Endothelial cell (in vitro differentiated cells): ENCODE data around the gene CLMN. TPM values are rescaled to one million over a fixed set of nuclear protein-coding genes. Genes with fewer than 3 reads are reported as not detected.

Experiments used
- DNase-seq: peaks from one replicate; pipeline ENCODE4 v3.0.0; 2021; ENCODE audit warnings: low spot score
- H3K27ac Mint-ChIP-seq: one replicate; pipeline ENCODE4 v1.8.0; 2021; ENCODE audit warnings: mixed read lengths, inconsistent platforms; ENCODE audit not compliant: unreplicated experiment
- H3K27me3 Mint-ChIP-seq: one replicate; pipeline ENCODE4 v1.8.0; 2021; ENCODE audit warnings: mild to moderate bottlenecking, moderate library complexity, mixed read lengths, inconsistent platforms; ENCODE audit not compliant: unreplicated experiment
- H3K36me3 Mint-ChIP-seq: one replicate; pipeline ENCODE4 v1.8.0; 2021; ENCODE audit warnings: mild to moderate bottlenecking, low read depth, mixed read lengths, inconsistent platforms; ENCODE audit not compliant: unreplicated experiment
- H3K4me1 Mint-ChIP-seq: one replicate; pipeline ENCODE4 v1.8.0; 2021; ENCODE audit warnings: mild to moderate bottlenecking, mixed read lengths, inconsistent platforms; ENCODE audit not compliant: unreplicated experiment
- H3K4me3 Mint-ChIP-seq: one replicate; pipeline ENCODE4 v1.8.0; 2021; ENCODE audit warnings: mild to moderate bottlenecking, mixed read lengths, inconsistent platforms; ENCODE audit not compliant: unreplicated experiment
- H3K9me3 Mint-ChIP-seq: one replicate; pipeline ENCODE4 v1.8.0; 2021; ENCODE audit warnings: mixed read lengths, inconsistent platforms; ENCODE audit not compliant: unreplicated experiment
- total RNA-seq: library from RNA; stranded (reverse); fragmentation: NEBNext Ultra II Directional; extraction: Animal tissue kit (Norgen Biotek cat#: 25700); gene quantifications from one replicate; pipeline ENCODE4 v1.2.1, GENCODE V29; 2021; ENCODE audit not compliant: unreplicated experiment
- TF ChIP-seq, protein P1 (sequence below): fragments of 200-600 bp; sonication (generic); IDR thresholded peaks from one replicate; pipeline ENCODE4 v1.5.0; 2021; ENCODE audit warnings: antibody characterized with exemption; ENCODE audit not compliant: unreplicated experiment

Gene CLMN
- total RNA-seq, 1 donor from 2014 or later, result 0.46 TPM

DNA sequence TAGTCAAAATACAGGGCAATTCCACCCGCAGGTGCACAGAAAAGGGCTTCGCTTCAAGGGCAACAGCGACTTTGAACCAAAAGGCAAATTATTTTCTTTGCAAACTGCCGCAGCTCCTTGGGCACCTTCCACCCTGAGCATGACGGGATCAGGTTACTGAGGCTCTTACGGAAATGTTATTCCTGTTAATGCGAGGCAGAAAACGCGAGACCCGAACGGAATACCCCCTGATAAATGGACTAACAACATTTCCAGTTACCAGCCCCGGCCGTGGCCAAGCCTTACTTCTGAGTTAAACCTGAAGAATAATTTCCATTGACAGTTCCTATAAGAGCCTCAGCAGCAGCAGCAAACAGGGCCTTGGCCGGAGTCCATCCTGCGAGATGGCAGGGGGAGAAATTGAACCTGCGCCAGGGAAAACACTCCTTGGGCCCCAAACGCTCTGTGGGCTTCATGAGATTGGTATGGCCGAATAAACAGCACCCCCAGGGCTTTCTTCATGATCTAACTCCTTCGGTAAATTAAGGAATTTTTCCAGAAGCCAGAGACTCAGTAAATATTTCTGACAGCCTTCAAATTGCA, 92.3 kb downstream of the CLMN start:
- H3K36me3 Mint-ChIP-seq, result no peaks in the 10 kb centered on the region
- no peak for DNase-seq
- peaks cover 2% of the 10 kb centered on the region for H3K27me3 Mint-ChIP-seq
- TF ChIP-seq, protein P1, sequence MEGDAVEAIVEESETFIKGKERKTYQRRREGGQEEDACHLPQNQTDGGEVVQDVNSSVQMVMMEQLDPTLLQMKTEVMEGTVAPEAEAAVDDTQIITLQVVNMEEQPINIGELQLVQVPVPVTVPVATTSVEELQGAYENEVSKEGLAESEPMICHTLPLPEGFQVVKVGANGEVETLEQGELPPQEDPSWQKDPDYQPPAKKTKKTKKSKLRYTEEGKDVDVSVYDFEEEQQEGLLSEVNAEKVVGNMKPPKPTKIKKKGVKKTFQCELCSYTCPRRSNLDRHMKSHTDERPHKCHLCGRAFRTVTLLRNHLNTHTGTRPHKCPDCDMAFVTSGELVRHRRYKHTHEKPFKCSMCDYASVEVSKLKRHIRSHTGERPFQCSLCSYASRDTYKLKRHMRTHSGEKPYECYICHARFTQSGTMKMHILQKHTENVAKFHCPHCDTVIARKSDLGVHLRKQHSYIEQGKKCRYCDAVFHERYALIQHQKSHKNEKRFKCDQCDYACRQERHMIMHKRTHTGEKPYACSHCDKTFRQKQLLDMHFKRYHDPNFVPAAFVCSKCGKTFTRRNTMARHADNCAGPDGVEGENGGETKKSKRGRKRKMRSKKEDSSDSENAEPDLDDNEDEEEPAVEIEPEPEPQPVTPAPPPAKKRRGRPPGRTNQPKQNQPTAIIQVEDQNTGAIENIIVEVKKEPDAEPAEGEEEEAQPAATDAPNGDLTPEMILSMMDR, result no peak
- H3K9me3 Mint-ChIP-seq, result no peaks in the 10 kb centered on the region
- H3K4me3 Mint-ChIP-seq, result no peak overlapping the region
- H3K4me1 Mint-ChIP-seq, result no peaks in the 10 kb centered on the region
- no peak overlapping the region for H3K27ac Mint-ChIP-seq

DNA sequence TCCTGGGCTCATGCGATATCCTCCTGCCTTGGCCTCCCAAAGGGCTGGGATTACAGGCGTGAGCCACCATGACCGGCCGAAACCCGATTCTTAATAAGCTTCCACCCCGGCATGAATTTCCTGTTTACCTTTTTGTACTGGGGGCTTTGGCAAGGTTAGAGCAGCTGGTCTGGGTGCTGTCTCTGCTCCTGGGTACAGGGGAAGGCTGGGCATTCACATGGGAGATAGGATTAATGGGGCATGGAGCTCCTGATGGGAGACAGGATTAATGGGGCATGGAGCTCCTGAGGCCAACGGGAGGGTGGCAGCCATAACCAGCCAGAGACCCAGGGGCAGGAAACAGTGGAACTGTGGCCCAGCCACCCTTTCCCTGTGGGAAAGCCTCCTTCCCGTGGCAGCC, 92.9 kb downstream of the CLMN start:
- DNase-seq, result no peak
- Mint-ChIP-seq H3K4me3 (no peak overlapping the region), H3K9me3 (no peaks in the 10 kb centered on the region), H3K27ac (no peak overlapping the region), H3K4me1 (no peaks in the 10 kb centered on the region), H3K27me3 (peaks cover 2% of the 10 kb centered on the region), H3K36me3 (no peaks in the 10 kb centered on the region)
- TF ChIP-seq, protein P1, result no peak

DNA sequence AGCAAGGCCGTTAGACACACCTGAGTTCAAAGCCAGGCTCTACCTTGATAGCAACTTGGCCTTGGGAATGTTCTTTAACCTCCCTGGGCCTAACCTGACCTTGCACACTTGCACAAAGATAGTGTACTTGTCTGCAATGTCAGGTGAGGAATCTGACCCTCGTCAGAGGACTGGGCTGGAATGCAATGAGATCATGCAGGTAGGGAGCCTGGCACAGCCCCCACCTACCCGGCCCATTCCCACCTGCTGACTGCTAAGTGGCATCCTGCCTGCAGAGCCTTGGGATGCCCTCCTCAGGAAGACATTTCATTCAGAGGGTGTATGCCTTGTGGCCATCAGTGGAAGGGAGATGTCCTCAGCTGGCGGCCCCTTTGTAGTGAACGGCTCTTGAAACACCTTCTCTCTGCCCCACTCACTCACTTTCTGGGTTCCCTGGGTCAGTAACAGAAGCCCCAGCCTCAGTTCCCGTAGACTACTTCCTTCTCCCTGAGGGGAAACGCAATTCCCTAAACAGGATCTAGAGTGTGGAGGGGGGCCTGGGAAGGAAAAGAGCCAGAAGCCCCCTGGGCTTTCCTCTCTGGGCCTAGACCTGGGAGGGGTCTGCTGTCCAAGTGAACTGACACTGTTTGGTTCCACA, 94.3 kb downstream of the CLMN start:
- H3K4me3 Mint-ChIP-seq, result no peak overlapping the region
- H3K9me3 Mint-ChIP-seq, result no peaks in the 10 kb centered on the region
- peaks cover 5% of the 10 kb centered on the region for H3K4me1 Mint-ChIP-seq
- DNase-seq, result no peak
- TF ChIP-seq, protein P1, result no peak
- no peak overlapping the region for H3K27ac Mint-ChIP-seq
- H3K36me3 Mint-ChIP-seq, result no peaks in the 10 kb centered on the region
- peaks cover 4% of the 10 kb centered on the region for H3K27me3 Mint-ChIP-seq

DNA sequence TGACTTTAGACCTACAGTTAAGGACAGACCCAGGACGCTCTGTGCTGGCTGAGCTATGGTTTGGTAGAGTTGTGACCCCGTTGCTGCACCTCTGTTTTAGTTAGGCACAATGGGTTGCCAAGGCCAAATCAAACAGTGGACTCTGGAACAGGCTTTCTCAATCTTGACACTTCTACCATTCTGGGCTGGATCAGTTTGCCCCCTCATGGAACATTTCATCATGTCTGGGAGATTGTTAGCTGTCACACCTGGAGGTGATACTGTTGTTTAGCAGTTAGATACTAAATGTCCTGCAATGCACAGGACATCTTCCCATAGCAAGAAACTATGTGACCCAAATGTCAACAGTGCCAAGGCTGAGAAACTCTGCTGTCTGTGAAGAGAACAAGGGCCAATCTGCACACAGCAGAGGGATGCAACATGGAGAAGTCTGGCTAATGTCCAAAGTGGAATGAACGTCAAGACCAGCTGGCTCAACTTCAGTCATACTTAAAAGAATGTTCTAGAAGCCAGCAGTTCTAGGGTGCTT, 96.8 kb downstream of the CLMN start:
- TF ChIP-seq, protein P1, result no peak
- Mint-ChIP-seq H3K36me3 (no peaks in the 10 kb centered on the region), H3K4me1 (peaks cover 5% of the 10 kb centered on the region), H3K9me3 (no peaks in the 10 kb centered on the region), H3K27ac (no peak overlapping the region), H3K27me3 (peaks cover 4% of the 10 kb centered on the region), H3K4me3 (no peak overlapping the region)
- no peak for DNase-seq

DNA sequence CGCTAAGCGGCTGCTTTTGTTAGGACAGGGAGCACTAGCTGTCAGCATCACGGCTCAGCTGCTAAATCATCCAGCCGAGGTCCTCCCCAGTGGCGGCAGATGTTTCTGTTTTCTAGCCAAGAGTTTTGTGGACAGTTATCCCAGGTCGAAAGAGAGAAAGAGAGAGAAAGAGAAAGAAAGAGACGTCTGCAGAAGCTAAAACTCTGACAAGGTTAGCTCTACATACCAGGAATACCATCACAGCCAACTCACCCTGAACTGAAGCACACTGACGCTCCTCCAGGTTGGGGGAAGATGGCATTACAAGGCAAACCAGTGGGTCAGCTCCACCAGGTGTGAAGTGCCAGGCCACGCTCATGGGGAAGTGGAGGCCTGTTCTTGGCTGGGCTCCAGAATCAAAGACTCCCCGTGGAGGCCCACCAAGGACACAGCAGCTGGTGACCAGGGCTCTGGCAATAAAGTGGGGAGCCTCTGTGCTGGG, 97.5 kb downstream of the CLMN start:
- peaks cover 5% of the 10 kb centered on the region for H3K4me1 Mint-ChIP-seq
- no peak for DNase-seq
- no peak overlapping the region for H3K27ac Mint-ChIP-seq

More for the DNA sequence above, 97.5 kb downstream of the CLMN start:
- Mint-ChIP-seq H3K36me3 (no peaks in the 10 kb centered on the region), H3K9me3 (no peaks in the 10 kb centered on the region), H3K4me3 (no peak overlapping the region), H3K27me3 (peaks cover 4% of the 10 kb centered on the region)
- TF ChIP-seq, protein P1, result no peak
